Esophagus (tissue), 2 donors: Measurements from ENCODE around the gene NUMA1. TPM values are rescaled to one million over a fixed set of nuclear protein-coding genes. Genes with fewer than 3 reads are reported as not detected.
A peak's percentile ranks its signal among the peaks of the same experiment; 100 is the strongest.

Experiments
- H3K27ac ChIP-seq, 2 donors: one replicate each; pipeline ENCODE4 v1.5.1; 2013; ENCODE audit warnings: low read depth in 2 of 2, mild to moderate bottlenecking in 2 of 2, inconsistent platforms in 1 of 2, low read length in 1 of 2, moderate library complexity in 1 of 2
- H3K27me3 ChIP-seq, 2 donors: one replicate each; pipeline ENCODE4 v1.6.1; 2013; ENCODE audit warnings: low read length in 2 of 2, control low read depth in 1 of 2, mild to moderate bottlenecking in 1 of 2; ENCODE audit not compliant: insufficient read depth in 2 of 2, control insufficient read depth in 1 of 2
- H3K36me3 ChIP-seq, 2 donors: one replicate each; pipeline ENCODE4 v1.6.1; 2013; ENCODE audit warnings: low read length in 1 of 2; ENCODE audit not compliant: control insufficient read depth in 2 of 2, insufficient read depth in 2 of 2
- H3K4me1 ChIP-seq, 2 donors: one replicate each; pipeline ENCODE4 v1.6.1; 2013; ENCODE audit warnings: low read length in 1 of 2; ENCODE audit not compliant: control insufficient read depth in 2 of 2, insufficient read depth in 2 of 2
- H3K4me3 ChIP-seq, 2 donors: one replicate each; pipeline ENCODE4 v1.5.1; 2013; ENCODE audit warnings: low read length in 2 of 2, mild to moderate bottlenecking in 2 of 2, low read depth in 1 of 2, moderate library complexity in 1 of 2
- H3K9me3 ChIP-seq, 2 donors: one replicate each; pipeline ENCODE4 v1.6.1; 2013; ENCODE audit warnings: mild to moderate bottlenecking in 2 of 2, low read depth in 1 of 2, low read length in 1 of 2, moderate library complexity in 1 of 2; ENCODE audit not compliant: control insufficient read depth in 2 of 2, insufficient read depth in 1 of 2
- WGBS, 2 donors: extraction: QIAGEN DNeasy Blood & Tissue Kit; methylation state at CpG; one replicate each; pipeline ENCODE4 v1.1.7; 2013; 5-methylcytosine and 5-hydroxymethylcytosine counted together
- polyA plus RNA-seq, 2 donors: library from polyadenylated mRNA; stranded (reverse); fragments of 200-250 nt; gene quantifications; one replicate each; pipeline ENCODE4 v1.2.3, GENCODE V29; 2013
- donor health status: healthy with polysubstance abuse.
- donor health status: Bipolar disorder and iron deficiency.

The NUMA1 gene
- polyA plus RNA-seq, 2 donors = 108 to 205 TPM

- H3K4me3 ChIP-seq = no peak overlapping the region
These were observed 81.0 kb downstream of the NUMA1 start for GRCh38 chr11:71999362-71999761.

DNA sequence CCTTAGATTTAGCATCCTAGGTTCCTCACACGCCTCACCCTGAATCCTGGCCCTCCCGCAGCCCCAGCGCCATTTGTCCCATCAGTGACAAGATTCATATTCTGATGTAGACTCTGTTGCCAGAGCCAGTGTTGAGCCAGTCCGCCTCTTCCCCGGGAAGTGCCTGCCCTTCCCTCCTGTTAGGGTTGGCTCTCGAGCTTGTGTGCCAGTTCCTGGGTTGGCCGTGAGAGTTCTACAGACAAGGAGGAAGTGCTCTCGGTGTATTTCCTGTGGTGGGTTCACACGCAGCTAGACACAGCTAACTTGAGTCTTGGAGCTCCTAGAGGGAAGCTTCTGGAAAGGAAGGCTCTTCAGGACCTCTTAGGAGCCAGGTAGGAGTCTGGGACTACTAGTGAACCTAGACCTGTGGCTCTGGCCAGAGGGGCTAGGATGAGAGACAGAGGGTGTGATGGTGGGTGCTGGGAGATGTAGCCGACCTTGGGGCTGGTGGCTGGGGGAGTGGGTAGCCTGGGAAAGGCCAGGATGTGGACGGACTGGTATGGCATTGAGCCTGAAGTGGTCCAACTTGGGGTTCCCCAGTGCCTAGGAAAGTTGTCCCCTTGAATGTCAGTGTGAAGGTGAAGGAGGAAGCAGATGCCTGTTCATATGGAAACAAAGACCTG is 81.6 kb downstream of the NUMA1 start, which contains the start of gene IL18BP:
Gene IL18BP, plus strand, starts transcription at position 261 of the 662 bp plus-strand sequence. CDS start 1,076 bp downstream, outside the sequence.
- peaks cover 9 to 26% of the 10 kb centered on the region in 2 donors for H3K36me3 ChIP-seq
- no peak within 1 kb of the TSS for H3K4me3 ChIP-seq
- 73 to 74% methylated on average over 11 of the region's 11 CpGs for WGBS, 2 donors

More at GRCh38 chr11:71999362-71999761, 81.0 kb downstream of the NUMA1 start:
- no peaks in the 10 kb centered on the region for H3K9me3 ChIP-seq
- H3K4me1 ChIP-seq = peaks cover 8 to 14% of the 10 kb centered on the region in 2 donors
- H3K27me3 ChIP-seq = no peaks in the 10 kb centered on the region
- H3K36me3 ChIP-seq = peaks cover 15 to 31% of the 10 kb centered on the region in 2 donors
- H3K27ac ChIP-seq = peak overlapping the region; percentile 44
- 9 to 10% methylated on average over 2 of the region's 2 CpGs for WGBS, 2 donors

DNA sequence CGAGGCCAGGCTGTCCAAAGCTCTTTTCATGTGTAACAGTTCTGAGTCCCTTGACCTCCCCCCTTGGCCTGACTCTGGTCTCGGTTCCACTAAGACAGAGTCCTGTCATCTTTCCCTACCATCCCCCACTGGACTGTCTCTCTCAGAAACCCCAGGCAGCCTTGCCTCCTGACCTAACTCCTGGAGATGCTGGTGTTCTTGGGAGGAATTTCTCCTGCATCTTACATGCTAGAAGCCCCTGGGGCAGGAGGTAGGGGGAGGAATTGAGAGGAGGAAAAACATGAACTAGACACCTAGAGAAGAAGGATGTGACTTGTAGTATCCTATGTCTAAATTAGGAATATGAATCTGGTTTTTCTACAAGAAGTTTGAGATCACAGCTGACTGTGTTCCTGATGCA is 82.3 kb downstream of the NUMA1 start:
- H3K4me1 ChIP-seq = peaks cover 8 to 14% of the 10 kb centered on the region in 2 donors
- 92% methylated on average over 2 of the region's 2 CpGs for WGBS, 2 donors
- H3K4me3 ChIP-seq = no peak overlapping the region
- peaks cover 3 to 18% of the 10 kb centered on the region in 2 donors for H3K36me3 ChIP-seq
- H3K9me3 ChIP-seq = no peaks in the 10 kb centered on the region
- peak overlapping the region in 1 of 2 donors; percentile 47 for H3K27ac ChIP-seq
- H3K27me3 ChIP-seq = no peaks in the 10 kb centered on the region

More for the DNA sequence above, 81.6 kb downstream of the NUMA1 start, which contains the start of gene IL18BP:
- Histone ChIP-seq H3K4me1 (peaks cover 8 to 14% of the 10 kb centered on the region in 2 donors), H3K27me3 (no peaks in the 10 kb centered on the region), H3K27ac (peak within 1 kb of the TSS; percentile 44 to 57), H3K9me3 (no peaks in the 10 kb centered on the region)

DNA sequence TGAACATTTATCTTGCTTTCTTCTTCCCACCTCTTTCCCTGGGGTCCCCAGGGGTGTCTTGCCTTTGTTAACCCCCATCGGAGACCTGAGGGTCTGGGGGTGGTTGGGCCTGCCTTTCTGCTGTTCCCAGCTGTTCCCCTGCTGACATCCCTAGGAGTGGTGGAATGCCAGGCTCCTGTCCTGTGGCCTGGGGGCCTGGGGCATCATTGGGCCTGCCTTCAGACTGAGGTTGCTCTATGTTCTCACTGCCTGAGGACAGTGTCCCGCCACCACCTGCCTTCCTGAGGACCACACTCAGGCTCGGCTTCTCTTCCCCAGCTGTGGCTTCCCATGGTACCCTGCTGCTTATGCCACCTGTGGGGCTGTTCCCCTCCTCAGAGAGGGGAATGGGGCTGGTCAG is 82.7 kb downstream of the NUMA1 start:
- Histone ChIP-seq H3K4me3 (no peak overlapping the region), H3K4me1 (peaks cover 8 to 14% of the 10 kb centered on the region in 2 donors), H3K27ac (no peak overlapping the region), H3K9me3 (no peaks in the 10 kb centered on the region), H3K36me3 (peaks cover 3 to 15% of the 10 kb centered on the region in 2 donors), H3K27me3 (no peaks in the 10 kb centered on the region)
- WGBS, 2 donors = 94 to 98% methylated on average over 3 of the region's 3 CpGs

GRCh38 chr11:71996946-71997345 is 83.4 kb downstream of the NUMA1 start:
- Histone ChIP-seq H3K27me3 (no peaks in the 10 kb centered on the region), H3K36me3 (peaks cover 3 to 15% of the 10 kb centered on the region in 2 donors), H3K4me1 (peaks cover 8 to 14% of the 10 kb centered on the region in 2 donors), H3K27ac (no peak overlapping the region), H3K9me3 (no peaks in the 10 kb centered on the region), H3K4me3 (no peak overlapping the region)
- 86 to 87% methylated on average over 8 of the region's 8 CpGs for WGBS, 2 donors

DNA sequence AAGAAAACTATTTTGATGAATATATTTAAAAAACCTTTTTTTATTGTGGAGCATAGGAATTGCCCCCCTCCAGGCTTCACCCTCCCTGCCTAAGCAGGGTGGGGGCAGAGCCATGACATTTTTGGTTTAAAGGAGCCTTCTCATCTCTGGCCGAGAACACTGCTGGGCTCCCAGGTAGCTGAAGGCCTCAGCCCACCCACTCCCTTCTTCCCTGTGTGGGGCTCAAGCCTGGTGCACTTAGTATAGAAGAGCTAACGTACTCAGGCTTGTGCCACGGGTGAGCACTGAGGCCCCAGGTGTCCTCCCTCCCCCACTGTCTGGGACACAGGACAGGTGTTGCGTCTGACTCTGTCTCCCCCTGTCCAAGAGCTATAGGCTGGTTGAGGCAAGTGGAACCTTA is 83.8 kb downstream of the NUMA1 start:
- WGBS, 2 donors = 91 to 93% methylated on average over 4 of the region's 4 CpGs
- no peak overlapping the region for H3K27ac ChIP-seq
- H3K36me3 ChIP-seq = peaks cover under 1 to 12% of the 10 kb centered on the region in 2 donors

GRCh38 chr11:71995726-71996291 is 84.5 kb downstream of the NUMA1 start:
- H3K9me3 ChIP-seq = no peaks in the 10 kb centered on the region
- H3K36me3 ChIP-seq = peaks cover 0 to 6% of the 10 kb centered on the region in 2 donors
- H3K27ac ChIP-seq = no peak overlapping the region
- WGBS, 2 donors = 67 to 69% methylated on average over 3 of the region's 3 CpGs
- H3K4me1 ChIP-seq = peaks cover 4 to 13% of the 10 kb centered on the region in 2 donors
- H3K27me3 ChIP-seq = no peaks in the 10 kb centered on the region
- H3K4me3 ChIP-seq = no peak overlapping the region

More for the DNA sequence above, 83.8 kb downstream of the NUMA1 start:
- Histone ChIP-seq H3K27me3 (no peaks in the 10 kb centered on the region), H3K4me1 (peaks cover 8 to 14% of the 10 kb centered on the region in 2 donors), H3K9me3 (no peaks in the 10 kb centered on the region), H3K4me3 (no peak overlapping the region)

DNA sequence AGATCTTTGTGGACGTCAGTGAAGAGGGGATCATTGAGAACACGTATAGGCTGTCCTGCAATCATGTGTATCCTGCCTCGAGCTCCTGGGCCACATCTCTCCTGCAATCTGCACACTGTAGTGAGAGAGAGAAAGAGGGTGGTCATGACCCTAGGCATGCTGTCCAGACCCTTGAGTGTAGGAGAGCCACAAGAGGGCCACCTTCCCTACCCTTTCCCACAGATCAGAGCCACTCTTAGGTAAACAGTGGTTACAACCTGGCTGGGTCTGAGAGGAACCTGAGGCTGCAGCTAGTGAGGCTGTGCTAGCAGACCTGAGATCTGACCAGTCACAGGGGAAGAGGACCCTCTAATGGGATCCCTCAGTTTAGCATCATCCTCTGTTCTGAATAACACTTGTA is 85.6 kb downstream of the NUMA1 start:
- Histone ChIP-seq H3K4me3 (no peak overlapping the region), H3K27me3 (no peaks in the 10 kb centered on the region), H3K36me3 (peaks cover 0 to 6% of the 10 kb centered on the region in 2 donors), H3K9me3 (no peaks in the 10 kb centered on the region), H3K4me1 (peaks cover 1 to 4% of the 10 kb centered on the region in 2 donors), H3K27ac (no peak overlapping the region)
- 85% methylated on average over 3 of the region's 3 CpGs for WGBS, 2 donors

- Histone ChIP-seq H3K27ac (no peak overlapping the region), H3K9me3 (no peaks in the 10 kb centered on the region), H3K4me1 (no peaks in the 10 kb centered on the region), H3K36me3 (peaks cover 0 to 6% of the 10 kb centered on the region in 2 donors), H3K4me3 (no peak overlapping the region), H3K27me3 (no peaks in the 10 kb centered on the region)
- WGBS, 2 donors = 69 to 79% methylated on average over 3 of the region's 3 CpGs
These were observed 88.1 kb downstream of the NUMA1 start for GRCh38 chr11:71992136-71992730.
